Measurements from ENCODE around the gene CADM2.

DNA sequence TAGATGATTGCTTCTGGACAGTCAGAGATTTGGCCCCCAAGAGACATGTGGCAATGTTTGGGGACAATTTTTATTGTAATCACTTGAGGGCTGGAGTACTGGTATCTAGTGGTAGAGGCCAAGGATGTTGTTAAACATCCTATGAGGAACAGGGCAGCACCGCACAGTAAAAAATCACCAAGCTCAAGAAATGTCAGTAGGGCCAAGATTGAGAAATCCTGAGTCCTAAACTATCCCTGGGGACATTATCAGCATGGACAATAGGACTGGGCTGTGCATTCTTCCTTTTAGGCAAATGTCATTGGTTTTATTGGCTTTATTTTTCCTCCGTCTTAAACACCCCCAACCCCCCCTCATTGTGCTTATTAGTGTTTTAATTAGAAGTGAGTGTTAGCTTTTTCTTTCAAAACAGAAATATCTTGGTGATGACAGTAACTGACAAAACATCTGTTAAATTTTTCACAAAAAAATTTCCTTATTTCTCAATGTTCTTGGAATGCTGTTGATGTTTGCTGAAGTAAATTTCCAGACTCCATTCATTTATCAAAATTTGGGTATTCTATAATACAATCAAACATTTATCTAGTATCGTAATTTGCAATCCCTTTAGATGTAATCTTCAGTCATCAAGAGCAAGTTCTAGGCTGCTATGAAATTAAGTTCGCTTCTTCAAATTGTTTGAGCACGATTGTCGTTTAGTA lies 1087.8 kb downstream of the CADM2 start:
- TF ChIP-seq EZH2 (IDR thresholded peaks at IDR 0.05; ENCODE audit: borderline replicate concordance, low read depth, low read length, severe bottlenecking), result no peak
- TF ChIP-seq, protein P1, sequence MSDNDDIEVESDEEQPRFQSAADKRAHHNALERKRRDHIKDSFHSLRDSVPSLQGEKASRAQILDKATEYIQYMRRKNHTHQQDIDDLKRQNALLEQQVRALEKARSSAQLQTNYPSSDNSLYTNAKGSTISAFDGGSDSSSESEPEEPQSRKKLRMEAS (IDR thresholded peaks at IDR 0.05; ENCODE audit: insufficient read depth, insufficient read length), result no peak
- no peak for TF ChIP-seq POLR2A (IDR thresholded peaks at IDR 0.05; ENCODE audit: low read depth, low read length)
- TF ChIP-seq, protein P2, sequence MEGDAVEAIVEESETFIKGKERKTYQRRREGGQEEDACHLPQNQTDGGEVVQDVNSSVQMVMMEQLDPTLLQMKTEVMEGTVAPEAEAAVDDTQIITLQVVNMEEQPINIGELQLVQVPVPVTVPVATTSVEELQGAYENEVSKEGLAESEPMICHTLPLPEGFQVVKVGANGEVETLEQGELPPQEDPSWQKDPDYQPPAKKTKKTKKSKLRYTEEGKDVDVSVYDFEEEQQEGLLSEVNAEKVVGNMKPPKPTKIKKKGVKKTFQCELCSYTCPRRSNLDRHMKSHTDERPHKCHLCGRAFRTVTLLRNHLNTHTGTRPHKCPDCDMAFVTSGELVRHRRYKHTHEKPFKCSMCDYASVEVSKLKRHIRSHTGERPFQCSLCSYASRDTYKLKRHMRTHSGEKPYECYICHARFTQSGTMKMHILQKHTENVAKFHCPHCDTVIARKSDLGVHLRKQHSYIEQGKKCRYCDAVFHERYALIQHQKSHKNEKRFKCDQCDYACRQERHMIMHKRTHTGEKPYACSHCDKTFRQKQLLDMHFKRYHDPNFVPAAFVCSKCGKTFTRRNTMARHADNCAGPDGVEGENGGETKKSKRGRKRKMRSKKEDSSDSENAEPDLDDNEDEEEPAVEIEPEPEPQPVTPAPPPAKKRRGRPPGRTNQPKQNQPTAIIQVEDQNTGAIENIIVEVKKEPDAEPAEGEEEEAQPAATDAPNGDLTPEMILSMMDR (IDR thresholded peaks at IDR 0.05; ENCODE audit: extremely low read depth in 1 of 2, insufficient read depth in 1 of 2, low read depth in 1 of 2, low read length in 2 of 2), result no peak
- TF ChIP-seq FOS (IDR thresholded peaks at IDR 0.05; ENCODE audit: borderline replicate concordance, insufficient read depth, low read length), result no peak
- TF ChIP-seq POLR2AphosphoS5 (IDR thresholded peaks at IDR 0.05; ENCODE audit: insufficient read depth, low read depth, low read length), result no peak
- TF ChIP-seq GATA2 (IDR thresholded peaks at IDR 0.05; ENCODE audit: insufficient read depth, insufficient read length, low read depth, low read length), result no peak
- no peak for TF ChIP-seq MYC (IDR thresholded peaks at IDR 0.05; ENCODE audit: low read depth, low read length)
